Stimulated activated CD4-positive, alpha-beta T cell treated with anti-CD3 and anti-CD28 coated beads, Interleukin-1b, Interleukin-23, amount 100 ng/mL, for 24 hours (primary cell): ENCODE results near the gene PLCB4.

Experiments
- DNase-seq, 4 experiments: peaks; one replicate each; pipeline ENCODE4 v3.0.0-alpha.2; 2020; ENCODE audit warnings: low read depth in 4 of 4, low spot score in 1 of 4

Gene PLCB4

GRCh38 chr20:9260027-9260426 lies 191.1 kb downstream of the PLCB4 start:
- no peak for DNase-seq

- no peak for DNase-seq
Measured at GRCh38 chr20:9261781-9262180, 192.9 kb downstream of the PLCB4 start.

GRCh38 chr20:9262653-9263194 lies 193.8 kb downstream of the PLCB4 start:
- DNase-seq, result no peak

GRCh38 chr20:9269280-9269971 lies 200.5 kb downstream of the PLCB4 start:
- DNase-seq, result no peak

- no peak for DNase-seq
Measured at GRCh38 chr20:9270831-9271230, 201.9 kb downstream of the PLCB4 start.

GRCh38 chr20:9276966-9277468 lies 208.1 kb downstream of the PLCB4 start:
- no peak for DNase-seq

- DNase-seq, result no peak
Measured at GRCh38 chr20:9279918-9280401, 211.1 kb downstream of the PLCB4 start.

- no peak for DNase-seq
Measured at GRCh38 chr20:9280666-9281065, 211.8 kb downstream of the PLCB4 start.

GRCh38 chr20:9281803-9282202 lies 212.9 kb downstream of the PLCB4 start:
- no peak for DNase-seq

- DNase-seq, result no peak
Measured at GRCh38 chr20:9285617-9286016, 216.7 kb downstream of the PLCB4 start.

GRCh38 chr20:9286501-9287461 lies 217.9 kb downstream of the PLCB4 start:
- DNase-seq, result no peak

GRCh38 chr20:9287826-9288225 lies 218.9 kb downstream of the PLCB4 start:
- DNase-seq, result no peak

GRCh38 chr20:9290331-9290730 lies 221.4 kb downstream of the PLCB4 start:
- no peak for DNase-seq

- DNase-seq, result no peak
Measured at GRCh38 chr20:9293145-9293544, 224.3 kb downstream of the PLCB4 start.

GRCh38 chr20:9294041-9294440 lies 225.2 kb downstream of the PLCB4 start:
- DNase-seq, result no peak

- no peak for DNase-seq
Measured at GRCh38 chr20:9298906-9299305, 230.0 kb downstream of the PLCB4 start.

- DNase-seq, result no peak
Measured at GRCh38 chr20:9300080-9300479, 231.2 kb downstream of the PLCB4 start.

- DNase-seq, result no peak
Measured at GRCh38 chr20:9300534-9300933, 231.6 kb downstream of the PLCB4 start.

- DNase-seq, result no peak
Measured at GRCh38 chr20:9301129-9302090, 232.5 kb downstream of the PLCB4 start.

- no peak for DNase-seq
Measured at GRCh38 chr20:9302091-9302462, 233.2 kb downstream of the PLCB4 start.

- DNase-seq, result no peak
Measured at GRCh38 chr20:9306521-9306920, 237.6 kb downstream of the PLCB4 start.
